WTC11 (cell line): ENCODE measurements around the gene PAFAH1B2.

Experiments
- NFYB ChIP-seq: sonication (generic); formaldehyde crosslinking; conservative IDR thresholded peaks from 2 replicates; pipeline ENCODE4 v1.8.0; 2022; ENCODE audit warnings: low read depth, missing genetic modification reagents
- TF ChIP-seq, protein P1 (sequence below): fragments of 200-600 bp; IDR thresholded peaks from 2 replicates; pipeline ENCODE4 v1.8.0; 2022; ENCODE audit warnings: antibody characterized with exemption

DNA sequence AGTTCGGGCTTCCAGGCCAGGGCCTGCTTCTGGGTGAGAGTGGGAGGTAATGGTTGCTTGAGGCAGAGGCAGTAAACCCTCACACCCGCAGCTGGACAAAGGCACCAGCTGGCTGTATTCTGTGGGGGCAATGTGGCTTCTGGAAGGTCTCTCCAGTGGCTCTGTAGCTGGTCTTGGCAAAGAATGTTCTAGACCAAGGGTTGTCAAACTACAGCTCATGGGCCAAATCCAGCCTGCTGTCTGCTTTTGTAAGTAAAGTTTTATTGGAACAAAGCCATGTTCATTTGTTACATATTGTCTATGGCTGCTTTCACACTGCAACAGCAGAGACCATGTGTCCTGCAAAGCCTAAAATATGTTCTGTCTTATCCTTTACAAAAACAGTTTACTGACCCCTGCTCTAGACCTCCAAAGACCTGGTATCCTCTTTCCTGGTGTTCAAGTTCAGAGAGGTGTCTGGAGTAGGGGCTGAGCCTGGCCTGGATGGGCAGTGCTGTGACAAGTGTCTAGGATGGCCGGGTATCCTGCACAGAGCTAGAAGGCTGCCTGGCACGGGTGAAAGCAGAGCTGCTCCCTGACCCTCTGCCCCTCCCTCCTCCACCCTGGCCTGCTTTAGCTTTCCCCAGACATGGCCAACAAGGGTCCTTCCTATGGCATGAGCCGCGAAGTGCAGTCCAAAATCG lies 58.4 kb downstream of the PAFAH1B2 start:
- TF ChIP-seq, protein P1, sequence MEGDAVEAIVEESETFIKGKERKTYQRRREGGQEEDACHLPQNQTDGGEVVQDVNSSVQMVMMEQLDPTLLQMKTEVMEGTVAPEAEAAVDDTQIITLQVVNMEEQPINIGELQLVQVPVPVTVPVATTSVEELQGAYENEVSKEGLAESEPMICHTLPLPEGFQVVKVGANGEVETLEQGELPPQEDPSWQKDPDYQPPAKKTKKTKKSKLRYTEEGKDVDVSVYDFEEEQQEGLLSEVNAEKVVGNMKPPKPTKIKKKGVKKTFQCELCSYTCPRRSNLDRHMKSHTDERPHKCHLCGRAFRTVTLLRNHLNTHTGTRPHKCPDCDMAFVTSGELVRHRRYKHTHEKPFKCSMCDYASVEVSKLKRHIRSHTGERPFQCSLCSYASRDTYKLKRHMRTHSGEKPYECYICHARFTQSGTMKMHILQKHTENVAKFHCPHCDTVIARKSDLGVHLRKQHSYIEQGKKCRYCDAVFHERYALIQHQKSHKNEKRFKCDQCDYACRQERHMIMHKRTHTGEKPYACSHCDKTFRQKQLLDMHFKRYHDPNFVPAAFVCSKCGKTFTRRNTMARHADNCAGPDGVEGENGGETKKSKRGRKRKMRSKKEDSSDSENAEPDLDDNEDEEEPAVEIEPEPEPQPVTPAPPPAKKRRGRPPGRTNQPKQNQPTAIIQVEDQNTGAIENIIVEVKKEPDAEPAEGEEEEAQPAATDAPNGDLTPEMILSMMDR, result no peak
- TF ChIP-seq NFYB, result no peak
